GM12864 (cell line): Measurements from ENCODE around the gene TRA2B.

Experiments
- DNase-seq: peaks from one replicate; pipeline ENCODE4 v3.0.0-alpha.2; 2011; ENCODE audit warnings: low read depth
- H3K4me3 ChIP-seq: 2 replicates; pipeline ENCODE4 v1.5.1; 2011; ENCODE audit warnings: mild to moderate bottlenecking, low read depth, low read length, control low read depth
- TF ChIP-seq, protein P1 (sequence below): IDR thresholded peaks from 2 replicates; pipeline ENCODE4 v1.5.1; 2011; ENCODE audit warnings: low read depth, mild to moderate bottlenecking, moderate library complexity, low read length, control low read depth, inconsistent platforms; ENCODE audit errors: missing control alignments

The TRA2B gene

GRCh38 chr3:185966655-185967054, 28.8 kb upstream of the TRA2B start:
- no peak overlapping the region for H3K4me3 ChIP-seq
- DNase-seq = no peak
- TF ChIP-seq, protein P1, sequence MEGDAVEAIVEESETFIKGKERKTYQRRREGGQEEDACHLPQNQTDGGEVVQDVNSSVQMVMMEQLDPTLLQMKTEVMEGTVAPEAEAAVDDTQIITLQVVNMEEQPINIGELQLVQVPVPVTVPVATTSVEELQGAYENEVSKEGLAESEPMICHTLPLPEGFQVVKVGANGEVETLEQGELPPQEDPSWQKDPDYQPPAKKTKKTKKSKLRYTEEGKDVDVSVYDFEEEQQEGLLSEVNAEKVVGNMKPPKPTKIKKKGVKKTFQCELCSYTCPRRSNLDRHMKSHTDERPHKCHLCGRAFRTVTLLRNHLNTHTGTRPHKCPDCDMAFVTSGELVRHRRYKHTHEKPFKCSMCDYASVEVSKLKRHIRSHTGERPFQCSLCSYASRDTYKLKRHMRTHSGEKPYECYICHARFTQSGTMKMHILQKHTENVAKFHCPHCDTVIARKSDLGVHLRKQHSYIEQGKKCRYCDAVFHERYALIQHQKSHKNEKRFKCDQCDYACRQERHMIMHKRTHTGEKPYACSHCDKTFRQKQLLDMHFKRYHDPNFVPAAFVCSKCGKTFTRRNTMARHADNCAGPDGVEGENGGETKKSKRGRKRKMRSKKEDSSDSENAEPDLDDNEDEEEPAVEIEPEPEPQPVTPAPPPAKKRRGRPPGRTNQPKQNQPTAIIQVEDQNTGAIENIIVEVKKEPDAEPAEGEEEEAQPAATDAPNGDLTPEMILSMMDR = no peak

DNA sequence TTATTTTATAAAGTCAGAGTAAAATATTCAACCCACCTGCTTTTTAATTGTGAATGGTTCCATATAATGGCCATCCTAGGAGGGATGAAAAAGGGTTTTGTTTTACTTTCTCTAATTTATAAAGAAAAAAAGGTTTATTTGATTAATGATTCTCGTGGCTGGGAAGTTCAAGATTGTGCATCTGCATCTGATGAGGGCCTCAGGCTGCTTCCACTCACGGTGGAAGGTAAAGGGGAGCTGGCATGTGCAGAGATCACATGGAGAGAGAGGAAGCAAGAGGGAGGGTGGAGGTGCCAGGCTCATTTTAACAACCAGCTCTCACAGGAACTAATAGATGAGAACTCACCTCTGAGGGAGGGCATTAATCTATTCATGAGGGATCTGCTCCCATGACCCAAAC, 27.7 kb upstream of the TRA2B start:
- TF ChIP-seq, protein P1 = no peak
- DNase-seq = no peak
- no peak overlapping the region for H3K4me3 ChIP-seq

DNA sequence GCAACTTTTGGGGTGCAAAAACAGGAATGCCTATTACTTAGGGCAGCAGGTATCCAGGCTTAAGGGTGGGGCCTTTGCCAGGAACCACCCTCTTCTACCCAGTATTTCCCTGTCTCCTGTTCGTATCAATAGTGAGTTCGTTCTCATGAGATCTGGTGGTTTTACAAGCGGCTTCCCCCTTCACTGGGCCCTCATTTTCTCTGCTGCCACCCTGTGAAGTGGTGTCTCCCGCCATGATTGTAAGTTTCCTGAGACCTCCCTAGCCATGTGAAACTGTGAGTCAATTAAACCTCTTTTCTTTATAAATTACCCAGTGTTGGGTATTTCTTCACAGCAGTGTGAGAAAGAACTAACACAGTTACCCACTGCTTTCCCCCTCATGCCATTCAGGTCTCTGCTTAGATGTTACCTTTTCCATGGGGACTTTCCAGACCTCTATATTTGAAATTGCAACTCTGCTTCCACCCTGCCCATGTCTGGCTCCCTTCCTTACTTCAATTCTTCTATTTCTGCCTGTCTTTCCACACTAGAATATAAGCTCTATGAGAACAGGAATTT, 23.9 kb upstream of the TRA2B start:
- TF ChIP-seq, protein P1 = no peak
- H3K4me3 ChIP-seq = no peak overlapping the region
- no peak for DNase-seq

GRCh38 chr3:185960522-185961288, 22.9 kb upstream of the TRA2B start:
- TF ChIP-seq, protein P1 = no peak
- H3K4me3 ChIP-seq = no peak overlapping the region
- no peak for DNase-seq

GRCh38 chr3:185959609-185960521, 22.1 kb upstream of the TRA2B start:
- TF ChIP-seq, protein P1 = no peak
- no peak for DNase-seq
- no peak overlapping the region for H3K4me3 ChIP-seq

- no peak for DNase-seq
- TF ChIP-seq, protein P1 = no peak
- H3K4me3 ChIP-seq = no peak overlapping the region
Measured at GRCh38 chr3:185958626-185959025, 20.8 kb upstream of the TRA2B start.
